GM21381 (cell line): Measurements from ENCODE around the gene NPS.

Experiments used
- ATAC-seq: cut with Tn5 transposase; IDR thresholded peaks from one replicate; pipeline ENCODE4 v1.9.1; 2021; ENCODE audit warnings: mild to moderate bottlenecking, moderate library complexity; ENCODE audit not compliant: unreplicated experiment

The NPS gene, protein sequence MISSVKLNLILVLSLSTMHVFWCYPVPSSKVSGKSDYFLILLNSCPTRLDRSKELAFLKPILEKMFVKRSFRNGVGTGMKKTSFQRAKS

DNA sequence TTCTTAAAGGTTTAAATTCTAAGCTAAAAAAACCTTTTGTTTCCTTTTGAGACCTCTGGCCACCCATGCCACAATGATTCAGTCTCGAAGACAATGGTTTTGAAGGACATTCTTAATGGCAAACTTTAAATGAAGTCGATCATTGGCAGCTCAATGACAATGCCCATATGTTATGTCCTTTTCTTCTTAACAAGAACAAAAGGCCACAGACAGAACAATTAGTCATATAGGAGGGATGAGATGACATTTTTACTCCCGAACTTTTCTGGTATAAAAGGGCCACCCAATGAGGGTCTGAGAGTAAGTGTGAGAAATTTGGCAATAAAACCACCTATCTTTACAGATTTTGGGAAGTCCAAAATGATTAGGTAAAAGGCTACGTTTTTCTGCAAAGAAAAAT, at the start of gene NPS:
Gene NPS, plus strand, starts transcription at position 301 of the 400 bp plus-strand sequence. Its CDS starts 60 bp downstream, at position 361.
- ATAC-seq = no peak

DNA sequence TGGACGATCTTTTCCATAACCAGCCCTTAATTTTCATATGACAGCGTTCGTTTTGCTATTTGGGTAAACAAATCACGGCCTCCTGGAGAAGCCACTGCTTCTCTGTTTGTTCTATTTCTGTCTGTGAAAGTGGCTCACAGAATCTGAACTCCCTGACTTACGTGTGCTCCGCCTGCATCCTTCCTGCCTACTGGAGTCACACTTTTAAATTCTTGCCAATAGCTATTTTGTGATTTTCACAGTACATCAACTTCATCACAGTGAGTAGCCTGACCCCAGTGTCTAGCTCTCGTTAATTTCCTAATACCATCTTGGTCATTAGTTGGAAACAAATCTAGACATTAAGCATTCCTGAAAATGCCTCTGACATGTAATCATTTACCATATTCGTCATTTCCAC, 49.0 kb upstream of the NPS start:
- ATAC-seq = no peak

DNA sequence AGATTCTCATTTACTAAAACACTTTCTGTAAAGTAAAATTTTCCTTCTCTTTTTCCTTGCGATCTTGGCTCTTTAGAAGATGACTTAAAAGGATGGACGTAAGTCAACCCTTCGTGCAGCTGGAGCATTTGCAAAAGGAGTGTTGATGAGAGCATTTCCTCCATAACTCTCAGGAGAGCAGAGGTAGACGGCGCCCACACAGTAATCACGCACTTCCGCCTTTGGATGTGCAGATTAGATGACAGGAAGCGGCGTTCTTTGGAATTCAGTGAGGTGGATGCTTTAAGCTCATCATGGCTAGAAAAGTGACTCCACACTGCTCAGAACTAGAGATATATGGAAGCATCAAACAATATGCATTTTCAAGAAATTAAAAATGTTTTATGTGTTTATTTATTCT, 43.0 kb upstream of the NPS start:
- no peak for ATAC-seq

DNA sequence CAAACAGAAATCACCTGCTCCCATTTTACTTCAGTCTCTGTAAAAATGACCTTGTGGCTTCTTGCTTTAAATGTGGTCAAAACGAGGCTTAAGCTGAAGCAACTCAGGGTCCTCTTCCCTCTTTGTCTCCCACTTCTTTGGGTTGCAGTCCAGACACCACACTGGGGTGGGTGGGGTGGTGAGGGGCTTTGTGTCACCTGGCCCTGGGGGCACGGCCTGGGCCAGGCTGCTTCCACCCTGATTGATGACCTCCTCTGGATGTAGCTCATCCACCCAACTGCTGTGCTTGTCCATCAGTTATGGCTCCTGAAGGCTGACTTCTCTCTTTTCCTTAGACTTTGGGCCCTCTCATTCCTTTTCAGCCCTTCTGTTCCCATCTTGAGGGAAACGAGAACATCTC, 26.8 kb upstream of the NPS start:
- ATAC-seq = no peak

DNA sequence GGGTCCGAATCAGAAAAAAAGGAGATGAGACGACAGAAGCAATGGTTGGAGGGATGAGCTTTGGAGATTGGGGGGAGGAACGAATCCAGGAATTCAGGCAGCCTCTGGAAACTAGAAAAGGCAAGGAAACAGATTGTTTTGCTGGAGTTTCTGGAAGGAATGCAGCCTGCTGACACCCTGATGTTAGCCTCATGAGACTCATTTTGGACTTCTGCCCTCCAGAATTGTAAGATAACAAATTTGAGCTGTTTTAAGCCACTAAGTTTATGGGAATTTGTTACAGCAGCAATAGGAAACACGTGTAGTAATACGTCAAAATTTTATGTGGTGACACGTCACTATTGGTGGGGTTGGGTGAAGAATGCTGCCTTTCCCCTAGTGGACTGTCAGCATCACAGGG, 25.6 kb upstream of the NPS start:
- ATAC-seq = no peak

DNA sequence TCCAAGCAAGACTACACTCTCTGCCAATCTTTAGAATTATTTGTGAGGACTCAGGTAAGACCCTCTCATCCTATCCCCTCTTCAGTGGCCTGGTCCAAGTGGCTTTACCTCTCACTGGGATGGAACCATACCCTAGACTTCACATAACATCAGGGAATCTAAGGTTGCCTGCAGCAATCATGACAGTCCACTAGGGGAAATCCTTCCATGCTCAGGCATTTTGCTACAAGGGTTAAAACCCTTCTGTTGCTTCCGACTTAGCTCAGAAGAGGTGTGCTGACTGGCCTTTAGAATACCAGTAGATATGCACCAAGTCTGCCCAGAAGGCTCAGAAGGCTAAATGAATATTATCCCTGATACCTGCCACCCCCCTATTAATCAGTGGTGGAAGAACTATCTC, 24.9 kb upstream of the NPS start:
- ATAC-seq = no peak

DNA sequence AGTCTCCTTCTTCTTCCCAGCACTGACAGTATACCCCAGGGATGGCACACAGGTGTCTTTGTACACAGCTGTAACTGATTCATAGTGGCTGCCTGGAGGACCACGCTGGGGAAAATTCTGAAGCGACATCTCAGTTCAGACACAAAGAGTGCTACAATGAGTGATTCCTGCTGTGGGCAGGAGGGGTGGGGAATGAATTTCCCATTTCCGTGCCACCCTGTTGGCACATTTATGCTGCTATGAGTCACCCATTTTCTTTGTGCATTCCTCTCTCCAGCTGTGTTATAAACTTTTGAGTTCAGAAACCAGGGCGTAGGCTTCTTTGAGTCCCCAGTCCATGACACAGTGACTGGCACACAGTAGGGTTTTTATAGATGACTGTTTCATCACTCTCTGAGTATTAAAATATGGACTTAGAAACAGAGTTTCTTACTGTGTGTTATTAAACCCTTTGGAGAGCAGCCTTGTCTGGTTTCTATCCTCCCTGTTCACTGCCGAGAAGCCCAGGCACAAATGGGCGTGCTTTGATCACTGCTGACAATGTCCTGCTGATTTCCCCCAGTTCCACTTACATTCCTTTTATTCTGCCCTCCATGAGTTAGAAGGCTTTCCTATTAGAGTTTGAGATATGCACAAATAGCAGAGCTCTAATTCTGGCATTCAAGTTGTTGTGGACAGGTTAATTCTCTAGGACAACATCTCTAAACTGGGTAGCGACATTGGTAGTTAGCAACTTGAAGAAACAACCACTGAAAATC, 24.0 kb upstream of the NPS start:
- ATAC-seq = no peak

DNA sequence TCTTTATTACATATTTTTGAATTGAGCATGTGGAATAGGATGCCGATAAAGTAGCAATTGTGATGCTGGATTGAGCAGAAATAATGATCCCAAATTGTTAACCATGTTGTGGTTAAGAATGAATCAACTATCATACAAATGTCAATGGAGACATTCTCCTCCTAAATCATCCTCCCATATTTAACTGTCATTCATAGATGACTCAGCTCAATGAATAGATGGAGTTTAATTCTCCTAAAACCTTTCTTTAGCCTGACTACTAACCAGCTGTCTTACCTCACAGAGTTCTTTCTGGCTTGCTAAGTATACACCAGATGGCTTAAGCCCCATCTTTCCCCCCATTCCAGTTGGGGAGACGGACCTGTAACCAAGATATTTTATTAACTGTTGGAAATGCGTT, 23.4 kb upstream of the NPS start:
- no peak for ATAC-seq

DNA sequence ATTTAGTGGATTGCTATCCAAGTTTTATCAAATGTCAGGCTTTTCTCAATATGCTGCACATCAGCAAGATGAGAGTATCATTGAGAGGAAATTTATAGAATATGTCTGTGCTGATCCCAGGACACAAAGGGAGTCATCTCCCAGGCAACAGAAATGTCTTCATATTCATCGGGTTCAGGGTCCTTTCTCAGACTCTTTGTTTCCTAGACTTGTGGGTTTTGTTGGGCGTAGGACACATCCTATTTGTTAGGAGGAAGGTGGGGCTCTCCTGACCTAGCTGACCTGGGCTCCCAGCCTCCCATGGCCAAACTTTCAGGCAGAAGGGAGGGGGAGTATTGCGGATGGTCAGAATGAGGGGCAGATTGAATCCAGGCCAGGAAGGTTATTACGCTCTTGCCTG, 22.9 kb upstream of the NPS start:
- ATAC-seq = no peak

DNA sequence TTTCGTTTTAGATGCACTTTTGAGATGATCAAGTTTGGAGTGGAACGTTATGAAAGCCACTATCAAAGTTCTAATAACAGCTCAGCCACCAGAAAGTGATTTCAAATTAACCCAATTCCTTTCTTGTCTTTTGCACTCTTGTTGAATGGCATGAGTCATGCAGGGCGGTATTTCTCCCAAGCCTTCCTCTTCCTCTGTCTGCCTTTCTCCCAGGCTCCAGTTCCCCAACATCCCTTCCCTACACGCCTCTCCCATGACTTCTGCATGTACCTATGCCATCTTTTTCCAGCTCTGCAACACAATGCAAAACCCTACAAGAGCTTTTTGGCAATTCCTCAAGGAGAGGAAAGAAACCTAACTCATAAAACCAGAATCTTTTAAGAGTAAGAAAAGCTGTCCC, 21.8 kb upstream of the NPS start:
- ATAC-seq = no peak

DNA sequence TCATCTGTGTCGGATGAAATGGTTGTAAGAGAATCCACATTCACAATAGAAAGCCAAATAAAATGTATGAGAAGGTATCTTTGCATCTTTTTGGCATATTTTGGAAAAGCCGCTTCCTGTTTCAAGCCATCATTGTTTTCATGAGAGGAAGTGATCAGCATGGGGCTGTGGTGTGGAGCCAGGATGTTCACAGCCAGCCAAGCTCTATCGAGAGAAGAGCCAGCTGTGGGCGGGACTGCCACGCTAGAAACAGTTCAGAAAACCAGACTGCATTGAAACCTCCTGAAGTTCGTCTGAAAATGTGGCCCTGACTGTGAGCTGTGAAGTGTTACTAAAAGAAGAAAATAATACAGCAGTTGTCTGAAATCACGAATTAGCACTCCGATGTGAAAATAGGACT, 21.2 kb upstream of the NPS start:
- ATAC-seq = no peak

DNA sequence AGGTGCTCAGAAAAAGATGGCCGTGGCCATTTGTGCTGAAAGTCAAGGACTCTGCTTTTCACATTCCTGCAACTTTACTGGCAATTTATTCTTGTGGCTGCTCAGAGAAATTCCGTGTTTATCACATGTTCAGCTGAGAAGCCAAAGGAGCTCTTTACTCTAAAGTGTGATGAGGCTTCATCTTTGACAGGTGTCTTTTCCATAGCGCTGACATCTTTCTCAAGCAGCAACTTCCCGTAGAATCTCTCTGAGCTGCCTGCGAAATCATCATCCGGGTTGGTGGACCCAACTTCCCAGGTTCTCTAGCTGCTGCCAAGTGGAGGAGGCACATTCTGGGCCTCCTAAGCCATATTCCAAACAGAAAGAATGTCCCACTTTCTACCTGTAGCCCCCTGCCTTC, 16.9 kb upstream of the NPS start:
- no peak for ATAC-seq

DNA sequence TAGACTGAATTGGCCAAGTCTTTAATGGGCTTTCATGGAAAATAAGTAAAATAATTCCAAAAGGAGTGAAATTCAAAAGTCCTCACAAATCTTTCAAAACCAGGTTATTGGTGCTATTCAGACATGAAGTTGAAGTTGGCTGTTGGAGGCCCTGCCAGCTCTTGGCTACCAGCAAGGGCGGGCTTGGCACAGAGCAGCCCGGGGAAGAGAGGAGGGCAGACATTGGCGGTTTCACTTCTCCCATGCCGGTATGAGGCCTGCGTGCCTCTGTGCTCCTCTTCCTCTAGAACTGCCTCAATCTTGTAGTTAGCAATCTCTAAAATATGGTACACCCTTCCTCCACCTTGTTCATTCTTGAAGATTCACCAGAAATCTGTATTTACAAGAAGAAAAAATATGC, 16.4 kb upstream of the NPS start:
- ATAC-seq = no peak

DNA sequence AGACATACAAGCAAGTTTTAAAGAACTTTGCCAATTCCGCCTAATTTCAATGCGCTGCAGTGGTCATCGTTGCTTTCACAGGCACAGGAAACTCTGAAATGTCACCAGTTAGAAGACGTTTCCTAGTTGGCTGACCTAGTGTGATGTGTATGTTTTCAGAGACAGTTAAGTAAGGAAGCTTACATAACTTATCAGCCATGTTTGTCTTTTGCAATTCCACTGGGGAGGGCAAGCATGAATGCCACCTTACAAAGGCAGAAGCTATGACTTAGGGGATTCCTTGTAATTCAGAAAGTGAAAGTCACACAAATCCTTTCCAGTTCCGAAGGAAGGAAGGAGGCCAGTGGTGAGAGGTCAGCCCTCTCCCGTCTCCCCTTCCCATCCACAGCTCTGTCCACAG, 15.0 kb upstream of the NPS start:
- ATAC-seq = no peak

DNA sequence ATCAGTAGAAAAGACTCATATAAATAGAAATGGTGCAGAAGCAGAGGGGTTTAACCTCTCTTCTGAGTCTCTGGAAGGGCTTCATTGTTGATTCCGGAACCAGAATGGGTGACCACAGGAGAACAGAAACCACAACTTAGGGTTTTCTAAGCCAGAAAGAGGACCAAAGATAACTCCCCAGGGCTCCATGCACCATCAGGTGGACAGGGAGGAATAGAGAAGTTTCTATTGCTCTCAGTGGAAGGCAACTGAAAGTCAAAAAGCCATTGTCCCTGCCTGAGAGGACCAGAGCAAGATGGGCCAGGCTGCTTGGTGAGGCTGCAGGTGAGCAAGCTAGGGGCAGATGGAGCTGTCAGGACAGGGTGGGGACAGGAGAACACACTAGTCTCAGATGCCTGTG, 14.6 kb upstream of the NPS start:
- ATAC-seq = no peak

DNA sequence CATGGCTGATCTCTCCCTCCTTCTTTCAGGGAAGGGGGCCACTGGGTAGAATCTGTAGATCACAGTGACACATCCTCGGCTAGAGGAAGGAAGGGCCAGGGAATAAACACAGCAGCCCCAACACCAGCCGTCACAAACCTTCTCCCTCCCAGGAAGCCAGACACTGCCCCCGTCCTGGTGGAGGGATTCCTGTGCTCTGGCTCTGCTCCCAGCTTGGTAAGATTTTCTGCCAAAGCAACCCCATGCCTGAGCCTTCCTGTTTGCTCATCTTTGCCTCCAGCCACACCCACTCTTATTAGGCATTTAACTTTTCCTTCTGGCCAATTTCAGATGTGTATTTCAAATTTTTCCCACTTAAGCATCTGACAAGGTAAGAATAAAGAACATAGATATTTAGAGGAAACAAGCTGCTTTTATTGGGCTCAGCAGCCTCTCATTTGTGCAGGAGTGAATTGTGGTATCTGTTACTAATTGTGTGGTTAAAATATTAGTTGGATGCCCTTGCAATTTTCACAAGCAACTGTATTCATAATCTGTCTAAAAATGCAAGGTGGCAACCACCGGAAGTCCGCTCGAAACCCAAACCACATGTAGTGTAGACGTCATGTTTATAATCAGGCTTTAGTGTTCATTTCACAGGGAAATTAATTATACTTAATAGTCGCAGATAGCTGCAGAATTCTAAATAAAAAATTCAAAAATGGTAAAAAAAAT, 13.2 kb upstream of the NPS start:
- ATAC-seq = no peak

DNA sequence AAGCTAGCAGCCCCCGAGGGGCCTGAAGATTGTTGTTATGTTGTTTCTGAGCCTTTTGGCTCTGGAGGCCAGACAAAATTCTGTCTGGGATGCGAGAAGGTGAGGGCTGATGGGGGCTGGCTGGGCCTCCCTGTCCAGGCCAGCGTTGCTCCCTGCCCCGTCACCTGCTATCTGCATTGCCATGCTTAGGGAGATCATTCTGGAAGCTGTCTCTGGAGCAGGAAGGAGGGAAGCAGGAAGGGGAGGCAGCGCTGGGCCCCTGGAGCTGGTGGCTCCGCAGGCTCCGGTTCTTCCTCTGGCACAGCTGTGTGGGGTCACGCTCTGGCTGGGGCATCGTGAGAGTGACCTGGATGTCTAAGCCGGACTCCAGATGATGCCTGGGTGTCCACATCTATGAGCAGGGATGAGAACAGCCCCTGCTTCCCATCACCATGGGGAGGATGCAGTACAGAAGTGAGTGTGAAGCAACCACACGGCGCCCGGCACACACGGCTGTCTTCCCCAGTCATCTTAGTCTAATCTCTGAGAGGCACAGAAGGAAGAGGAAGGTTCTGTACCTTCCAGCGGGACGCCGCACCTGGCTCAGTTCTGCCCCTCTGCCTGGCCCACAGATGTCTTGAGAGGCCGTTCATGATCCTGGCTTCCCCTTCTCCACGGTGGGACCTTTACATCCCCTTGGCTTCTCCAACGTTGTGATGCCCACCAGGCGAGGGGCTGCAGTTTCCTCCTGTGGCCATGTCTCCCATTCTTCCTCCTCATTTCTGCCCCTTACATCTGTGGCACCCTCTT, 11.9 kb upstream of the NPS start:
- no peak for ATAC-seq

DNA sequence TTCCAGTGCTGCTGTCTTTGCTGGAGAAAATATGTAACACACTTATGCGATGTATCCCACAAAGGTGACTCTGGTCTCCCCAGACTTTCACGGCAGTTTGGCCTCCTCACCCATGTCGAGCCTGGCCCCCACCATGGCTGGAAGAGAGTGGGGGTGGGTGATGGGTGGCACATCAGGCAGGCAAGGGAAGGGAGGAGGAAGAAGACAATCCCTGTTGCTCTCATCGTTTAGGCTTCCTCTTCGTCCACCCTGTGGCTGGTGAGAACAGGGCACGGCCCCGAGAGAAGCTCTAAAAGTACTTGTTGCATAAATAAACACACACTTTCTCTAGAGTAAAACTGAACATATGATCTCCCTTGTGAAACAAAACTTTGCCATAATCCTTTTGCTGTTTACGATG, 11.2 kb upstream of the NPS start:
- ATAC-seq = no peak

DNA sequence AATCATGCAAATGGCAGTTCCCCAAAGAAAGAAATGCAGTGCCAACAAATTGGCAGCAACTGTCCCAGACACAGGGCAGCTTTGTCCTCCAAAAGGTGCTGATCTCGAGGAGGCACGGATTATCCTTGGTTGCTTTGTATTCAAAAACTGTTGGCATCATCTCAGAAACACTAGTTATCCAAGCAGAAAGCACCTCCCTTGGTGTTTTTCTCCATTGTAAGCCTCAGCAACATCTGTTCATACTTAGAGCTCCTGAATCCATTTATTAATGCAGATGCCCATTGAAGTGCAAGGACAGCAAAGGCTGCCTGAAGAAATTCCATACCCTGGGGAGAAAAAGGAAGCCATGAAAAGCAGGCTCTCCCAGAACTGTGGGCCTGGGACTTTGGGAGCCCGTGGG, 1.1 kb upstream of the NPS start:
- ATAC-seq = no peak

DNA sequence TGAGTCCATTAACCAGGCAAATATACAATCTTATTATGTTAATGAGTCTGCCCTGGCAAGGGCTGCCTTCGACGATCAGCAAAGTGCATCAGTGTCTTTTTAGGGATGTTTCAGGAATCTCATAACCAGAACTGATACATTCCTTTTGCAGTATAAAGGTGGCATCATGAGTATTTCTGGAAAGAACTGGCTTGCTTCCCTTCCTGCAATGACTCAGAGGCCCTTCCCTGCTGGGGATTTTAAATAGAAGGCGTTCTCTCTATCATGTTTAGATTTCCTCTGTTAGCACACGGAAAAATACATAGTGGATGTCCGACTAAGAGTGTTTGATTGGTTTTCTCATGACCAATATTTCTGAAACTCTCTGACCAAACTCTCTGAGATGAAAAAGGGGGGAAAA, 1.8 kb downstream of the NPS start:
- ATAC-seq = no peak

DNA sequence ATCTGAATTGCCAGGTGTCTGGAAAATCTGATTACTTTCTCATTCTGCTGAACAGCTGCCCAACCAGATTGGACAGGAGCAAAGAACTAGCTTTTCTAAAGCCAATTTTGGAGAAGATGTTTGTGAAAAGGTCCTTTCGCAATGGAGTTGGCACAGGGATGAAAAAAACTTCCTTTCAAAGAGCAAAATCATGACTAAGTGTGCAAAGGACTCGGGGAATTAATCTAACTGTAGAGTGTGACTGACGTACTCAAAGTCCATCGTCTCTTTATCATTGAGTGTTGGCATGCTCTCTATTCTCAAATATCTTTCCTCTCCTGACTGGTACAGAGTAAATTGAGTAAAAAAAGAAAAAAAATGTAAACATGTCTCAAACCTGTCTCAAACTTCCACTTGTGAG, 3.3 kb downstream of the NPS start:
- no peak for ATAC-seq

DNA sequence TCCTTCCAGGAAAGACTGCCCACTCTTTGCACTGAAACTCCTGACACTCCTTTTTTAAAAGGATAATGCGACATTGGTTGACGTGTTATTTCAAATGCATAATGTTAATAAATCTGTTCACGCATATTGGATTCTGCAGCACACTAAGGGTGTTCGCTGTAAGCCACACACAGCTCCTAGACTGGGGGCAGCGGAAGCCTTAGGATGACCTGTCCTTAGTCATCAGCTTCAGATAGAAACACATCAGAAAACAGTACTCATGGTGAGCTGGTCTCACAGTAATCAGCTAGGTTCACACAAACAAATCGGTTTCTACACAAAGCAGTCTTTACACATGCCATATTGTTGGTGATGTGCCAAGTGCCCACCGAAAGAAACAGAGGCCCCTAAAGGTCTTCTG, 4.3 kb downstream of the NPS start:
- no peak for ATAC-seq
